GM06990 (cell line): ENCODE results near the gene TMEM117.

Source experiments
- DNase-seq: peaks from one replicate; pipeline ENCODE4 v3.0.0-alpha.2; 2011; ENCODE audit not compliant: insufficient read length; ENCODE audit errors: extremely low read depth
- H3K27me3 ChIP-seq: replicated peaks from 2 replicates; pipeline ENCODE4 v1.6.0; 2011; ENCODE audit warnings: low read length; ENCODE audit not compliant: control insufficient read depth, insufficient read depth
- H3K36me3 ChIP-seq: 2 replicates; pipeline ENCODE4 v1.5.1; 2011; ENCODE audit warnings: low read length; ENCODE audit not compliant: control insufficient read depth, insufficient read depth
- H3K4me3 ChIP-seq: replicated peaks from 2 replicates; pipeline ENCODE4 v1.5.1; 2011; ENCODE audit warnings: low read depth, mild to moderate bottlenecking, control low read depth, low read length
- TF ChIP-seq, protein P1 (sequence below): IDR thresholded peaks from 2 replicates; pipeline ENCODE4 v1.5.1; 2011; ENCODE audit warnings: low read length, control low read depth, mild to moderate bottlenecking, inconsistent platforms; ENCODE audit not compliant: insufficient read depth, poor library complexity, severe bottlenecking

The TMEM117 gene

DNA sequence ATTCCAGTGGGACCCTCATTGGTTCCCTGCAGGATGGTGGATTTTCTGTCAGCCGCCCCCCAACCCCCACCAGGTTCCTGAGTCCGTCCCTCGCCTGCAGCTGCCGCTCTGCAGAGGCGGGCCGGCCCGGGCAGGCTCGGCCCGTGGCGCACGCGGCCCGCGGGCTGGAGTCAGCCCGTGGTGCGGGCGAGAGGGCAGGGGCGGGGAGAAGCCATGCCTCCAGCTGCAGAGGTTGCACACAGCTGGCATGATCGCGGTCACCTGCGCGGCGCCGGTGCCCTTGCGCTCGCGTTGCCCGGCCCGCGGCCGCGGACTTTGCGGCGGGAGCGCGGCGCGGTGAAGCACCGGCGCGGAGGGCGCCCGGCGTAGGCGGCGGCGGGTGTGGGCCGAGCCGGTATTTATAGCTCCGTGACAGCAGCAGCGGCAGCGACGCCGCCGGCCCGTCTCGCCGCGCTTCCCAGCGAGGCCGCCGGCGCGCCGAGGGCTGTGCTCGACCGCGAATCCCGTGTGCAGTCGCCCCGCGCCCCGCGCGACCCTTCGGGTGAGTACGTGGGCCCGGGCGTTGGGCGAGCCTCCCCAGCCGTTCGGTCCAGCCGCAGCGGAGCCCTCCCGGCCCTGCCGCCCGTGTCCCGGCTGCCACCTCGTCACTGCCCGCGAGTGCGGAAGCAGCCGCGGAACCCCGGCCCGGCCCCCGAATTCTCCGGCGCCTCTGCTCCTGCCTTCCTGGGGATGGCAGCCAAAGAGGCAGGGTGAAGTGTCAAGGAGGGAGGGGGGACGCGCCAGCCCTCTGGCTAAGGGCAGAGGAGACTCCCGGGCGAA is at the start of gene TMEM117:
TSS of gene TMEM117 (plus strand) at position 426 of the 819 bp plus-strand sequence.
- TF ChIP-seq, protein P1, sequence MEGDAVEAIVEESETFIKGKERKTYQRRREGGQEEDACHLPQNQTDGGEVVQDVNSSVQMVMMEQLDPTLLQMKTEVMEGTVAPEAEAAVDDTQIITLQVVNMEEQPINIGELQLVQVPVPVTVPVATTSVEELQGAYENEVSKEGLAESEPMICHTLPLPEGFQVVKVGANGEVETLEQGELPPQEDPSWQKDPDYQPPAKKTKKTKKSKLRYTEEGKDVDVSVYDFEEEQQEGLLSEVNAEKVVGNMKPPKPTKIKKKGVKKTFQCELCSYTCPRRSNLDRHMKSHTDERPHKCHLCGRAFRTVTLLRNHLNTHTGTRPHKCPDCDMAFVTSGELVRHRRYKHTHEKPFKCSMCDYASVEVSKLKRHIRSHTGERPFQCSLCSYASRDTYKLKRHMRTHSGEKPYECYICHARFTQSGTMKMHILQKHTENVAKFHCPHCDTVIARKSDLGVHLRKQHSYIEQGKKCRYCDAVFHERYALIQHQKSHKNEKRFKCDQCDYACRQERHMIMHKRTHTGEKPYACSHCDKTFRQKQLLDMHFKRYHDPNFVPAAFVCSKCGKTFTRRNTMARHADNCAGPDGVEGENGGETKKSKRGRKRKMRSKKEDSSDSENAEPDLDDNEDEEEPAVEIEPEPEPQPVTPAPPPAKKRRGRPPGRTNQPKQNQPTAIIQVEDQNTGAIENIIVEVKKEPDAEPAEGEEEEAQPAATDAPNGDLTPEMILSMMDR: no peak
- Histone ChIP-seq H3K4me3 (peak within 1 kb of the TSS; percentile 65), H3K27me3 (no peaks in the 10 kb centered on the region), H3K36me3 (no peaks in the 10 kb centered on the region)
- DNase-seq: peak; percentile 82

DNA sequence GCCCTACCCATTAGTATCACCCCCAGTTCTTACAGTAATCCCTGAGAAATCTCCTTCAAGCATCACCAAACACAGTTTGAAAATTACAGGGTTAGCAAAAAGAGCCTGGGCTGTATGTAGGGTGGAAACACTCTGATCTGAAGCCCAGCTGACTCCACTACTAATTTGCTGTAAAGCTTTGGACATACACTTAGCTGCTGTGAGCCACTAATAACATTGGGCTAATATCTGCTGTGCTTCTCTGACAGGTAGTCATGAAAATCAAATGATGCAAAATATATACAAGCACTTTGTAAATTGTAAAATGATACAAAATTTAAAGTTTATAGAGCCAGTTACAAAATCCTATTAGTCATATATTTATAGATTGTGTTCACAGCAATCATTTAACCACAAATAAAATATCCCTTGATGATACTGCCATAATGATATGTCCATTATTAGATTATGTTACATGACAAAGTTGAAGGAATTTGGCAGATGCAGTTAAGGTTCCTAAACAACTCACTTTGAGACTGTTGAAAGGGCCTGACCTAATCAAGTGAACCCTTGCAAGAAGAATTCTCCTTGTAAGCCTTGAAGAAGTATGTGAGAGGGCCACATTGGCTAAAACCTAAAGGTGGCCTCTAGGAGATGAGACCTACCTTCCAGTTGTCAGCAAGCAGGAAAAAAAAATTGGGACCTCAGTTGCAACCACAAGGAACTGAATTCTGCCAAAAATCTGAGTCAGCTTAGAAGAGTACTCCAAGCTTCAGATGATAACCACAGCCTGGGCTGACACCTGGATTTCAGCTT is 48.8 kb upstream of the TMEM117 start:
- TF ChIP-seq, protein P1: no peak
- no peak for DNase-seq
- H3K27me3 ChIP-seq: no peaks in the 10 kb centered on the region
- H3K4me3 ChIP-seq: no peak overlapping the region
- H3K36me3 ChIP-seq: peaks cover 1% of the 10 kb centered on the region

DNA sequence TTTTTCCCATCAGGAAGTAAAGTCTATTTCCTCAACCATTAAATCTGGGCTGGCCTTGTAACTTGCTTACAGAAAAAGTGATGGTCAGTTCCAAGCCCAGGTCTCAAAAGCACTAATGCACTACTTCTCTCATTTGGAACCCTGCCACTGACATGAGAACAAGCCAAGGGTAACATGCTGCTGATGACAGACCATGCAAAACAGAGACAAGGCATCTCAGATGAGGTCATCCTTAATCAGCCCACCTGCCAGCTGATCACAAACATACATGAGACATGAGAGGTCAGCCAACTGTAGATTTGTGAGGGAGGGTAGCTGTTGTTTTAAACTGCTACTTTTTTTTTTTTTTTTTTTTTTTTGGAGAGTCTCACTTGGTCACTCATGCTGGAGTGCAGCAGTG is 45.9 kb upstream of the TMEM117 start:
- DNase-seq: no peak
- TF ChIP-seq, protein P1: no peak
- Histone ChIP-seq H3K4me3 (no peak overlapping the region), H3K36me3 (no peaks in the 10 kb centered on the region; the same call in none of the 2 replicates), H3K27me3 (no peaks in the 10 kb centered on the region)

DNA sequence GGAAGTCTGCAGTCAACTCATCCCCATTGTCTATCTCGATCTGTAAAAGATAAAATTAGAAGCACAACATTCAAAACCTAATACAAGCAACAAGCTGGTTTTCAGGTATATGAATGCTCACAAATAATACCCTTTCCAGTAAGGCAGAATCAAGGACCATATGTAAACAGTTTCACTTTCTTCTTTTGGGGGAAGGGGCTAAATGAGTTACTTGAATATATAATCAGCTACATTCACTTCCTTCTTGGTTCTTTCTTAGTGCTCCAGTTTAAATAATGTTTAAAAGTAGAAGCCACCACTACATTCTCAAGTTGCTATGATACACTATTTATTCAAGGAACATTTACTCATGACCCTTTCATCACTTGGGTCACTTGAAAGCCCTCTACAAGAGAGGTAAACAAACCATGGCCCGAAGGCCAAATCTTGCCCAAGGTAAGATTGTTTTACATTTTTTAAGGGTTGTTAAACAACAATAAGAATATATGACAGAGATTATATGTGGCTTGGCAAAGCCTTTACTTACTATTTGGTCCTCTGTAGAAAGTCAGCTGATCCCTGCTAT is 40.1 kb upstream of the TMEM117 start:
- Histone ChIP-seq H3K27me3 (no peaks in the 10 kb centered on the region), H3K4me3 (no peak overlapping the region), H3K36me3 (no peaks in the 10 kb centered on the region; the same call in none of the 2 replicates)
- TF ChIP-seq, protein P1: no peak
- no peak for DNase-seq

DNA sequence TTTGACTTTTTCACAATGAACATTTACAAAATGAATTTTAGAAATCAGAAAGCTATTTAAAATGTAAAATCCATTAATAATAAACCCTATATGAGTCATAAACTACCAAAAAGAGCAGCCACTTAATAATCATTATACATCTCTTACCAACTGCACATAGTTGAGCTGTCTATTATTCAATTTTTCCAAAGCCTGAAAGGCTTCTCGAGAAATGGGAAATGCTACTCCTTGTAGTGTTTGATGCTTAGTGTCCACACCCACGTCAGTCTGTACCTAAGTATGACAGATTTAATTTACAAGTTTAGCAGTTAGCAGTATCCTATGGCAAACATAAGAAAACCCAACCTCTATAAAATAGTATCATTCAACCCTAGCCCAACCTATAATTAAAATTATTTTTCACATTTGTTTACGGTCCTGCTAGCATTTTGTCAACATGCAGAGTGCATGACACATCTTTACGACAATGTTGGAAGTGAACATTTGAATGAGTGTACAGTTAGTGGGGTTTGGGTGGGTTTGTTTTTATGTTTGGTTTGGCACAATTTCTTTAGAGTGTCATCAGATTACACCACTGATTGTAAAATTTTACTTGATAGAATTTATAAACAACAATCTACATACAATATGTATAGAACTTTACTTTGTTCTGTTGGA is 38.2 kb upstream of the TMEM117 start:
- H3K4me3 ChIP-seq: no peak overlapping the region
- H3K36me3 ChIP-seq: no peaks in the 10 kb centered on the region; the same call in none of the 2 replicates
- H3K27me3 ChIP-seq: no peaks in the 10 kb centered on the region
- DNase-seq: no peak
- TF ChIP-seq, protein P1: no peak
